KOPT-K1 (cell line): Measurements from ENCODE around the gene TTYH1.

Source experiments
- H3K27ac ChIP-seq: fragments of 200-600 bp; sonication (generic); 2 replicates; pipeline ENCODE4 v1.5.1; 2016; ENCODE audit warnings: antibody characterized with exemption, mild to moderate bottlenecking, low read depth, low read length; ENCODE audit not compliant: poor library complexity, severe bottlenecking
- H3K36me3 ChIP-seq: fragments of 200-600 bp; sonication (generic); 2 replicates; pipeline ENCODE4 v1.5.1; 2017; ENCODE audit warnings: antibody characterized with exemption, mild to moderate bottlenecking, low read length, moderate library complexity; ENCODE audit not compliant: insufficient read depth
- H3K9me3 ChIP-seq: fragments of 200-600 bp; sonication (generic); 2 replicates; pipeline ENCODE4 v1.5.1; 2017; ENCODE audit warnings: antibody characterized with exemption, low read length, mild to moderate bottlenecking; ENCODE audit not compliant: insufficient read depth, poor library complexity, severe bottlenecking

Gene TTYH1

DNA sequence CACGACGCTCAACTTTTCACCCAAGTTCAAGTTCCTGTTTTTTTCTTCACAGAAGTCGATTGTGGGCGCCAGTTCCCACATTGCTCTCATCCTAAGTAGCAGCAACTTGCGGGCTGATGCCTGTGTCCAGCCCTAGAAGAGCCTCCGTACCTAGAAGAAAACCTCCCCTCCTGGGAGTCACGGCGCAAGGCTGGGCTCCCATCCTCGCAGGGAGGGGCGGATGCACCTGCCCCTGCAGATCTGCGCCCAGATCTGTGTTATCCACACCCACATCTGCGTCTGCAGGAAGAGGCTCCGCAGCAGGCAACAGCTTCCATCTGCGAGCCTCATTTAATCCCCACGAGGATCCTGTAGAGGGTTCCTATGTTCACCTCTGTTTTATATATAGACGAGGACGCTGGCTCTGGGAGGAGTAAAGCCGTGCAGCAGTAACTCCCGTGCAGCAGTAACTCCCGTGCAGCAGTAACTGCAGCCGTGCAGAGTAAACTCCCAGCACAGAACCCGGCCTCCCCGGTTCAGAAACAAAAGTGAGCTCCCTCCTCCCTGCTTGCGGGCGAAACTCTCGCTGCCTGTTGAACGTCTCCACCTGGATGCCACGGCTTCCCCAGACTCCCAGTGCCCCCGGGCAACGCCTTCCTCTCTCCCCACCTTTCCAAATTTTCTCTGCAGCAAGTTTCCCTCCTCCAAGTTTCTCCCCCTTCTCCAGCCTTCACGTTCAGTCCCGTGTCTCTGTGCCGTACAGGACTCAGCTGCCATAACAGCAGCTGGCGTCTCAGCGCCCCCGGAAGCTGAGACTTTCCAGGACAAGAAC is 27.1 kb upstream of the TTYH1 start:
- Histone ChIP-seq H3K27ac (peak overlapping the region; percentile 99), H3K36me3 (no peaks in the 10 kb centered on the region), H3K9me3 (no peaks in the 10 kb centered on the region)

DNA sequence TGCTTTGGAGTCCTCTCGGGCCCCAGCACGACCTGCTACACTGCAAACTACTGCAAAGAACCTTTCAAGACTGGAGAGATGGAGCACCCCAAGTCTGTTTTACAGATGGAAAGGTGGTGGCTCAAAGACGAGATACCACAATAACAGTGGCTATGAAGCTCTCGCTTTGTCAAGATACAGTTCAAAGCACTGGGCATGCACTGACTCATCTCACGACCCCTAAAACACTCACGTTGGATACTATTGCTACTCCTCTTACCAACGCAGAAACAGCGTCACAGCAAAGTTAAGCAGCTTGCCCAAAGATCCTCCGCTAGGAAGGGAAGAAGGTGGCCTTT is 26.5 kb upstream of the TTYH1 start:
- Histone ChIP-seq H3K27ac (peak overlapping the region; percentile 99), H3K36me3 (no peaks in the 10 kb centered on the region), H3K9me3 (no peaks in the 10 kb centered on the region)

DNA sequence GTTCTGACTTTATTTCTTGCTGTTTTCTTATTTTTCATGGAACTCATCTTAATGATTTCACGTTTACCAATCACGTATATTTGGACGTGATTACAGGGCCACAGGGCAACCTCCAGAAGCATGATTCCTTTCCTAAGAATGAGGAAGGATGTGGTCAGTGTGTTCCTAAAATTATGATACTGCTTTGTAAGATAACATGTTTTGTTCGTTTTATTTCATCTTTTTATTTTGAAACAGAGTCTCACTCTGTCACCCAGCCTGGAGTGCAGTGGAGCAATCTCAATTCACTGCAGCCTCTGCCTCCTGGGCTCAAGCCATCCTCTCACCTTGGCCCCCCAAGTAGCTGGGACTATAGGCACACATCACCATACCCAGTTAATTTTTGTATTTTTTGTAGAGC is 25.7 kb upstream of the TTYH1 start:
- Histone ChIP-seq H3K36me3 (no peaks in the 10 kb centered on the region), H3K27ac (peak overlapping the region; percentile 99), H3K9me3 (no peaks in the 10 kb centered on the region)

GRCh38 chr19:54390942-54391577 is 24.2 kb upstream of the TTYH1 start:
- H3K27ac ChIP-seq: peak overlapping the region; percentile 99

GRCh38 chr19:54391589-54392061 is 23.6 kb upstream of the TTYH1 start:
- Histone ChIP-seq H3K9me3 (no peaks in the 10 kb centered on the region), H3K36me3 (no peaks in the 10 kb centered on the region), H3K27ac (no peak overlapping the region)

More at GRCh38 chr19:54390942-54391577, 24.2 kb upstream of the TTYH1 start:
- Histone ChIP-seq H3K9me3 (no peaks in the 10 kb centered on the region), H3K36me3 (no peaks in the 10 kb centered on the region)

DNA sequence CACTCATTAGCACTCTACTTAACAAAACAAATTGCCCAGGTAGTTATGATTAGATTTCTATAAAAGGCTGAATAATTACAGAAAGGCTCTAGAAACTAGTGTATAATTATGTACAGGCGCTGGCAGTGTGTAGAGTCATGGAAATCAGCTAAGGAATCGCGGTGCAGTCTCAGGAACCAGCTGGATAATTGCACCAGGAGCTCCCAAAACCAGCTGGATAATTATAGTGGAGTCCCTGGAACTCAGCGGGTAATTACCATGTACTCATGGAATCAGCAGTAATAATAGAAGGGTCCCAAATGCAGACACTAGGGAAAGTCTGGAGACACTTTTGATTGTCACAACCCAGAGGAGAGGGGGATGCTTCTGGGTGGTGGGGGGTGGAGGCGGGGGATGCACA is 23.2 kb upstream of the TTYH1 start:
- Histone ChIP-seq H3K36me3 (no peaks in the 10 kb centered on the region), H3K27ac (no peak overlapping the region), H3K9me3 (no peaks in the 10 kb centered on the region)

DNA sequence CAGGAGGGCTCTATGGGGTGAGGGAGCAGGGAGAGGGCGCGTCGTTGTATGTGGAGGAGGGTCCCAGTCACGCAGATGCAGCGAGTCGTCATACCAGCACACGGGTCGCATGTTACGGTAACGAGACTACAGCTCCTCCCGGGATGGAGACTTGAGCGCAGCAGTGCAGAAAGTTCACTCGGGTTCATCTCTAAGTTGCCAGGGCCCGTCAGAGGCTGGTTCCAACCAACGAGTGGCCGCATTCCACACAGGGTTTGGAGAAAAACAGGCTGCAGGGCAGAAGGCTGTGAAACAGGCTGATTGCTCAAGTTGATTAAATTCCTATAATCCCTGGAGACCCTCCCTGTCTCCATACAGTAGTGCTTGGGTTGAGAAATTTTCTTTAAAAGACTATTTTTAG is 21.9 kb upstream of the TTYH1 start:
- no peaks in the 10 kb centered on the region for H3K9me3 ChIP-seq
- H3K36me3 ChIP-seq: no peaks in the 10 kb centered on the region
- no peak overlapping the region for H3K27ac ChIP-seq

GRCh38 chr19:54395685-54396084 is 19.6 kb upstream of the TTYH1 start:
- Histone ChIP-seq H3K27ac (no peak overlapping the region), H3K36me3 (no peaks in the 10 kb centered on the region), H3K9me3 (no peaks in the 10 kb centered on the region)

DNA sequence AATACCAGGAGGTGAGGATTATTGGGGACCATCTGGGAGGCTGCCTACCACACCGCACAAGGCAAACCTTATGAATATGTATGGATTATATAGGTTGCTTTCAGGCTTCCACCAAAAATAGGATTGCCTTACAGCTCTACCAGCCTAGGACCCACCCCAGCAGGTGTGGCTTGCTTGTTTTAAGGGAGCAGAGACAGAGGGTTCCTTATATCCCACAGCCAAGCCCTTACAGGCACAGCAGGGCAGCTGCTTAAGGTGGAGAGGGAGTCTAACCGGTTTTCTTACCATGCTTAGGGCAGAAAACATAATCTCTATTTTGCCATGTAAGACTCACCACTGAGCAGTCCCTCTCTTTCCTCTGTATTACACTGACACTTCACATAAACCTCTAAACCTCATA is 16.1 kb upstream of the TTYH1 start:
- Histone ChIP-seq H3K9me3 (no peaks in the 10 kb centered on the region), H3K27ac (no peak overlapping the region), H3K36me3 (no peaks in the 10 kb centered on the region)

DNA sequence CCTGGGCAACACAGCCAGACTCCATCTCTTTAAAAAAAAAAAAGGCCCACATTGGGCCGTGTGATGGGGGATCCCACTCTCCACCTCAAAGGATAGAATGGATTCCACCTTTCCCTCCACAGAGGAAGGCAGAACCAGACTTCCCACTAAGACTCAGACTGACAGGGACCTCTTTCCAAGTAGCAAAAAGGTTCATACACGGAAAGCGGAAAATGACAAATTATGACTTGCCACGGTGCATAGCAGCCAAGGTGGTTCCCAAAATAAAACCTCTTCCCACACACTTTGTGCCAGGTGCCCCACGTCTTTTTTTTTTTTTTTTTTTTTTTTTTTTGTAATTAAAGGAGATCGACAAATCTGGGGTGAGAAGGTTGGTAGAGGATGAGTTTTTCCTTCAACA is 14.4 kb upstream of the TTYH1 start:
- Histone ChIP-seq H3K9me3 (no peaks in the 10 kb centered on the region), H3K36me3 (no peaks in the 10 kb centered on the region), H3K27ac (no peak overlapping the region)

DNA sequence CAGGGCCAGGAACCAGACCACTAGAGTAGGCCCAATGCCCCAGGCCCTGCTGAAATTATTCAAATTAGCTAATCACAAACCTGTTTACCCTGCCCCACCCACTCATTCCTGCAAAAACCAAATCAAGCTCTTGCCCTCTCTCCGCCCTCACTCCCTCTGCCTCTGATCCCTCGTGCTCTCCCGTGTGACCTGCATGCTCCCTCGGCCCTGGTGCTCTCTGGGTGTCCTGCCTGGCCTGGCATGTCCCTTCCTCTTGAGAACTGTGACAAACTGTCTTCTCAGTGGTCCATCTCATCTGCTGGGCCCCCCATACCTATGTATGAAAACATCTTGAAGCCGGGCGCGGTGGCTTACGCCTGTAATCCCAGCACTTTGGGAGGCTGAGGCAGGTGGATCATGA is 12.2 kb upstream of the TTYH1 start:
- Histone ChIP-seq H3K36me3 (no peaks in the 10 kb centered on the region), H3K27ac (no peak overlapping the region), H3K9me3 (peaks cover 7% of the 10 kb centered on the region)

GRCh38 chr19:54405628-54406027 is 9.6 kb upstream of the TTYH1 start:
- H3K27ac ChIP-seq: no peak overlapping the region
- peaks cover 16% of the 10 kb centered on the region for H3K9me3 ChIP-seq
- no peaks in the 10 kb centered on the region for H3K36me3 ChIP-seq

GRCh38 chr19:54407780-54408179 is 7.5 kb upstream of the TTYH1 start:
- H3K9me3 ChIP-seq: peaks cover 16% of the 10 kb centered on the region
- no peaks in the 10 kb centered on the region for H3K36me3 ChIP-seq
- H3K27ac ChIP-seq: no peak overlapping the region

GRCh38 chr19:54408456-54409026 is 6.7 kb upstream of the TTYH1 start:
- no peak overlapping the region for H3K27ac ChIP-seq
- peaks cover 16% of the 10 kb centered on the region for H3K9me3 ChIP-seq
- no peaks in the 10 kb centered on the region for H3K36me3 ChIP-seq

- H3K27ac ChIP-seq: no peak overlapping the region
- H3K9me3 ChIP-seq: peaks cover 16% of the 10 kb centered on the region
- no peaks in the 10 kb centered on the region for H3K36me3 ChIP-seq
Measured at GRCh38 chr19:54411033-54411432, 4.2 kb upstream of the TTYH1 start.
